Astrocyte of the spinal cord (primary cell): ENCODE results near the gene CXCR6.

Source experiments
- DNase-seq: peaks from one replicate; pipeline ENCODE4 v3.0.0; 2011; ENCODE audit warnings: low read depth, low spot score
- H3K4me3 ChIP-seq: 2 replicates; pipeline ENCODE4 v1.5.1; 2011; ENCODE audit warnings: low read depth, mild to moderate bottlenecking, low read length, moderate library complexity
- CTCF ChIP-seq: IDR thresholded peaks from 2 replicates; pipeline ENCODE4 v1.5.1; 2012; ENCODE audit warnings: low read depth, mild to moderate bottlenecking, low read length, inconsistent platforms
- in situ Hi-C: cut with HindIII; loops from 2 replicates; pipeline ENCODE4 v1.10.0; 2017; ENCODE audit warnings: low sequenced_read_pairs

Gene CXCR6

DNA sequence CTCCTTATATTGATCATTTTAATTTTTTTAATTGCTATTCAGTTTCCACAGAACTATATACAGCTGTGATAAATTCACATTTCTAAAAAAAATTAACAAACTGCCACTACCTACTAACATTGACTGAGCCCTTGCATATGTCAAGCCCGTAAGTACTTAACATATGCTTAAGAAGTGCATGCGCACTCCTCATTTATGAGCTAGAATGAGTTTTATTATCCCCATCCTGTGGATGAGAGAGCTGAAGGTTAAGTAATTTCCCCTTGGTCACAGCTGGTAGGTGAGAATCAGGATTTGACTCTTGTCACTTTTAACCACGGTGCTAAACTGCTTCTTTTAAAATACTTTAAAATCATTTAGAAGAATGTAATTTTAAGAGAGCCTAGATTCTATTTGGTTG, 25.9 kb downstream of the CXCR6 start:
- TF ChIP-seq CTCF, result no peak
- no peak overlapping the region for H3K4me3 ChIP-seq
- in situ Hi-C loops, result no loop called here
- no peak for DNase-seq

GRCh38 chr3:45969953-45970352, 26.7 kb downstream of the CXCR6 start:
- no peak for TF ChIP-seq CTCF
- no peak for DNase-seq
- H3K4me3 ChIP-seq, result no peak overlapping the region
- in situ Hi-C loops, result no loop called here

- TF ChIP-seq CTCF, result no peak
- DNase-seq, result peak; percentile 94
- in situ Hi-C loops, result no loop called here
- H3K4me3 ChIP-seq, result no peak overlapping the region
Measured at GRCh38 chr3:45972534-45973402, 29.5 kb downstream of the CXCR6 start.

DNA sequence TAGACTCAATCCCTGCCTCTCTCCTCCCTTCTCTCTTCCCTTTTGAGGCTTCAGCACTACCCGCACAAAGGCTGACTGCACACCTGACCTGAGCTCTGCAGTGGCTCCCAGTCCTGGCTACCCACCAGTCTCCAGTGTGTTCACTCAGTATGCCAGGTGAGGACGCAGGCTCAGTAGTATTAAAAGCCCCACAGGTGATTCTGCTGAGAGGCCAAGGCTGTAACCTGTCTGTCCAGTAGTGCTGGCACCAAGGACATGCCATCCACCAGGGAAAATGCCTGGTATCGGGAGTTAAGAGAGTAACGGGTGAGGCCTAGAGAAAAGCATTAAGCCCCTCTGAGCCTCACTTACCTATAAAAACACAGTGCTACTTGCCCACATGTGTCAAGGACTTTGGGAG, 31.4 kb downstream of the CXCR6 start:
- TF ChIP-seq CTCF, result no peak
- DNase-seq, result no peak
- no peak overlapping the region for H3K4me3 ChIP-seq
- in situ Hi-C loops, result no loop called here

DNA sequence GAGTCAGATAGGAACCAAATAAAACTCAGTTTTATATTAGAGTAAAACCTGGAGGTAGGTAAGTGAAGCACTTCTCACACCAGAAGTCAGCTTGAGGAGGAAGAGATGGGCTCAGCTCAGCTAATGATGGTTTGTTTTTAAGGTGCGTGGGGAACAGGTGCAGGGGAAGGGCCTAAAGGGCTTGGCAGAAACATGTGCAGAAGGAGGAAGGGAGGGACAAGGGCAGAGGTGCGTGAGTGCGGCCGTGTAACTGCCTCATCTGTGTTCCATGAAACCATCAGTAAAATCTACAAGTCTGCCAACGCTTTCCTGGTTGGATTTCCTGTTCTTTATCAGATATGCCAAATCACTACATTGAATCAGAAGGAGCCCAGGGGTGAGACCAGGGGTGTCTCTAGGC, 32.4 kb downstream of the CXCR6 start:
- in situ Hi-C loops, result no loop called here
- no peak overlapping the region for H3K4me3 ChIP-seq
- no peak for DNase-seq
- no peak for TF ChIP-seq CTCF

- in situ Hi-C loops, result no loop called here
- DNase-seq, result no peak
- TF ChIP-seq CTCF, result no peak
- no peak overlapping the region for H3K4me3 ChIP-seq
Measured at GRCh38 chr3:45976191-45977091, 33.2 kb downstream of the CXCR6 start.
